Measurements from ENCODE around the gene MT1H.
"Not testable (repeated sequence)": the region's sequence is repeated elsewhere in the genome, so short reads cannot be mapped to it uniquely, and the experiment has no call there.

The MT1H gene

DNA sequence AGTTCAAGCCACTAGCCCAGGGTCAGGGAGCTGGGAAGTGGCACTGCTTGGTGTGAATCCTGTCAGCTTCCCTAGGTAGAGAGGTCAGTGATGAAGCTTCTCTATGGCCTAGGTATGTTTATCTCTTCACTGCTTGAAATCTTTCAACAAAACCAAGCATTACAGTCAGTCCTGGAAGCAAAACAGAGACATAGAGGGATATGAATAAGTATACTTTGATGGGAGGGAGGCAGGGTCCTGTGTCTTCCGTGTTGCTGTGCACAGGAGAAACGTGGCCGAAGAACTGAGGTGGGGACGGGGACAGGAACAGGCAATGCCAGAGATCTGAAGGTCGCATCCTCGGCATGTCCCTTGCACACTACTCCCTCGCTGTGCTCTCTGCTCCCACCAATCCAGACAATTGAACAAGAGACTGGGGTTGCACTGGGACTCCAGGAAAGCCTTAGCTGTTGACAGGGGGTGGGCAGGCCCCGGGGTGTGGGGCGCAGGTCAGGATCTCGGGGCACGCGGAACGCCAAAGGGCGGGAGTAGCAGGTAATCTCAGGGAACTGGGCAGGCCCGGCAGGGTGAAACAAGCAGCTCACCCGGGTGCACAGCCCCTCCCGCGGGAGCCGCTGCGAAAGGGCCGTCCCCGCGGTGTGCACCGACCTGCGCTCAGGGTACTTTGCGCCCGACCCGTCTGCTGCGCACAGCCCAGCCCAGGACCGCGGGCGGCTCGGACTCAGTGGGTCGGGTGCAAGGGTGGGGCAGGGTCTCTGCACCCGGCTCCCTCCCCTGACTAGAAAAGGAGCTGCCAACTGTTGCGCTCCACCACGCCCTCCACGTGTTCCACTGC, at the start of gene MT1H:
Gene MT1H, plus strand, starts transcription at position 810 of the 835 bp plus-strand sequence. CDS start 71 bp downstream, outside the sequence.
- no peak for DNase-seq

DNA sequence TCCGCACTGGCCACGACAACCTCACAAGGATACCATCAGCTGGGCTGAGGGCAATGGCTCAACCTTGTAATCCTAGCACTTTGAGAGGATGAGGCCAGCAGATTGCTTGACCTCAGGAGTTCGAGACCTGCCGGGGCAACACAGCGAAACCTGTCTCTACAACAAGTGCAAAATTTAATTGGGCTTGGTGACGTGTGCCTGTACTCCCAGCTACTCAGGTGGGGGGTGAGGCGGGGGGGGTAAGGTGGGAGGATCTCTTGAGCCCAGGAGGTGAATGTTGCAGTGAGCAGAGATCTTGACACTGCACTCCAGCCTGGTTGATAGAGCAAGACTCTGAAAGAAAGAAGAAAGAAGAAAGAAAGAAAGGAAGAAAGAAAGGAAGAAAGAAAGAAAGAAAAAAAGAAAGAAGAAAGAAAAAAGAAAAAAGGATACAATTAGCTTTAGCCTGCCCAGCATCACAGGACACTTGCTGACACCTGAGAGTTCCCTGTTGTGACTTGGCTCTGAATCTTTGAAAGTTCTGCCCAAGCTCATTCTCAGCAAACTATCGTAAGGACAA, 49.2 kb upstream of the MT1H start:
- DNase-seq = no peak

DNA sequence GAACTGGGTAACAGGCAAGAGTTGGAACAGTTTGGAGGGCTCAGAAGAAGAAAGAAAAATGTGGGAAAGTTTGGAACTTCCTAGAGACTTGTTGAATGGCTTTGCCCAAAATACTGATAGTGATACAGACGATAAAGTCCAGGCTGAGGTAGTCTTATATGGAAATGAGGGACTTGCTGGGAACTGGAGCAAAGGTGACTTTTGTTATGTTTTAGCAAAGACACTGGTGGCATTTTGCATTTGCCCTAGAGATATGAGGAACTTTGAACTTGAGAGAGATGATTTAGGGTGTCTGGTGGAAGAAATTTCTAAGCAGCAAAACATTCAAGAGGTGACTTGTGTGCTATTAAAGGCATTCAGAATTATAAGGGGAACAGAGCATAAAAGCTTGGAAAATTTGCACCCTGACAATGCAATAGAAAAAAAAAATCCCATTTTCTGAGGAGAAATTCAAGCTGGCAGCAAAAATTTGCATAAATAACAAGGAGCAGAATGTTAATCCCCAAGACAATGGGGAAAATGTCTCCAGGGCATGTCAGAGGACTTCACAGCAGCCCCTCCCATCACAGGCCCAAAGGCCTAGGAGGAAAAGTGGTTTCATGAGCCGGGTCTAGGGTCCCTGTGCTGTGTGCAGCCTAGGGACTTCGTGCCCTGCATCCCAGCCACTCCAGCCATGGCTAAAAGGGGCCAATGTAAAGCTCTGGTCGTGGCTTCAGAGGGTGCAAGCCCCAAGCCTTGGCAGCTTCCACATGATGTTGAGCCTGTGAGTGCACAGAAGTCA, 47.8 kb upstream of the MT1H start:
- DNase-seq = not testable (repeated sequence)

DNA sequence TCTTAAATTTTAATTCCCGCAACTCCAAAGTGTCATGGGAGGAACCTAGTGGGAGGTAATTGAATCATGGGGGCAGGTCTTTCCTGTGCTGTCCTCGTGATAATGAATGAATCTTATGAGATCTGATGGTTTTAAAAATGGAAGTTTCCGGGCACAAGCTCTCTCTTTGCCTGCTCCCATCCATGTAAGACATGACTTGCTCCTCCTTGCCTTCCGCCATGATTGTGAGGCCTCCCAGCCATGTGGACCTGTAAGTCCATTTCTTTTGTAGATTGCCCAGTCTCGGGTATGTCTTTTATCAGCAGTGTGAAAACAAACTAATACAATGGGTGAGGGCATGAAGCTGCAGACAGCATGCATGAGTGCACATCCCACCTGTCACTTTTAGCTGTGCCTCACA, 46.4 kb upstream of the MT1H start:
- DNase-seq = not testable (repeated sequence)

DNA sequence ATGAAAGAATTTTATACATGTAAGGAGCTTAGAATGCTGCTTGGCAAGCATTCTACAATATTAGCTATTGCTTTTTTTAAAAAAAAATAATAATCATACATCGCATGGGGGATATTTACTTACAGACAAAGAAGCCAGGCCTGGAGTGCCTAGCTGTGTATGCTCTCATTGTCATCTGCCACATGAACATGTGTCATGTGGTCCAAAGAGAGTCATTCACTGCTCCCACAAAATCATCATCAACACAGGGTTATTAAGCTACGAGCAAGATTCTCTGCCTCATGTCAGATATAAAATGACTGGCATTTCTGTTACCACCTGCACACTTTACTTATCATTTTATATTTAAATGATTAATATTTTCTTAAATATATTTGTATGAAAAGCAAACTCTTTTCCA, 46.0 kb upstream of the MT1H start:
- DNase-seq = no peak

DNA sequence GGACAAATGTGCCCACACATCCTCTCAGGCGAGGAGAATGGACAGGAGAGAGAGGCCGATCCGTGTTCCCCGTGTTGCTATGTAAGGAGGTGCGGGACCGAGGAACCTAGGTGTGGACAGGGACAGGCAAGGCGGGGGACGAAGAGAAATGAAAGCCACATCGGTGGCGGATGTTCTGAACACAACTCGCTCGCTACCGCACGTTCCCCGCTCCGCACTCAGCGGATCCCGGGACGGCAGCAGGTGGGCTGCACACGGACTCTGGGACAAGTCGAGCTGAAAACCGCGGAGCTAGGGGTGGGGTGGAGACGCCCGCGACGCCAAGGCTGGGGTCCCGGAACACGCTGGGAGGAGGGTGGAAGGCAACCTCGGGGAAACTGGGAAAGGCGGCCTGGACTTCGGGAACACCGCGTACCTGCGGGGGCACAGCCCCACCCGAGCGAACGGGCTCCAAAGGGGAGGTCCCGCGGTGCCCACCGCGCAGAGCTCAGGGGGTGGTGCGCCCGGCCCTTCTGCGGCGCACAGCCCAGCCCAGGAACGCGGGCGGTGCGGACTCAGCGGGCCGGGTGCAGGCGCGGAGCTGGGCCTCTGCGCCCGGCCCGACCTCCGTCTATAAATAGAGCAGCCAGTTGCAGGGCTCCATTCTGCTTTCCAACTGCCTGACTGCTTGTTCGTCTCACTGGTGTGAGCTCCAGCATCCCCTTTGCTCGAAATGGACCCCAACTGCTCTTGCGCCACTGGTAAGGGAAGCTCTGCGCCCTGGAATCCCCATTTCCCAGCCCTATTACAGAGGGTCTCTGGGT, 44.3 kb upstream of the MT1H start, which contains the start of gene MT1E:
Gene MT1E, plus strand, starts transcription at position 642 of the 803 bp plus-strand sequence. Its CDS starts 71 bp downstream, at position 713.
- no peak for DNase-seq

DNA sequence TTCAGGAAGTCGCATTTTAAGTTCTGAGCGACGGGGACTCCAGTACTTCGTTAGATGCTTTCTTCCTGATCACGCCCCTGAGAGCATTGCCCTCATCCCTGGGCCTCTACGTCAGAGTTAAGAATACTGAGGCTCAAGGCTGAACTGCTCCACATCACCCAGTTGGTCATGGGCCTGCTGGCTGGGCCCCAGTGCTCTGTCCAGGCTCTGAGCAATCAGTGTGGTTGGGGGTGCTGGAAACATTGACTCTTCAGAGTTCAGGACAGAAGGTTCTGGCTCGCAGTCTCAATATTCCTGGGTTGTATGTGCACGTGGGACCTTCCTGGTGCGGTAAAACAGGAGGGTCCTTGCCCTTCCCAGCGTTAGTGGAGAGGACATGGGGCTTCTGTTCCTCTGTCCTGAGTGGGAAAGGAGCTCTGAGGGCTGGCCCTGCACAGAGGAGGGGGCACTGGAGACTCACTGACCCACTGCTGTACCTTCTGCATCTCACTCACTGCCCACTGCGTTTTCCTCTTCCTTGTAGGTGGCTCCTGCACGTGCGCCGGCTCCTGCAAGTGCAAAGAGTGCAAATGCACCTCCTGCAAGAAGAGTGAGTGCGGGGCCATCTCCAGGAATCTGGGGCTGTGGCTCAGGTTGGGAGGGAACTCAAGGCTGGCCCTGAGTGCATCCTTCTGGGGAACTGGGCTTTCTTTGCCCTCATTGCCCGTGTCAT, 43.5 kb upstream of the MT1H start:
- no peak for DNase-seq

DNA sequence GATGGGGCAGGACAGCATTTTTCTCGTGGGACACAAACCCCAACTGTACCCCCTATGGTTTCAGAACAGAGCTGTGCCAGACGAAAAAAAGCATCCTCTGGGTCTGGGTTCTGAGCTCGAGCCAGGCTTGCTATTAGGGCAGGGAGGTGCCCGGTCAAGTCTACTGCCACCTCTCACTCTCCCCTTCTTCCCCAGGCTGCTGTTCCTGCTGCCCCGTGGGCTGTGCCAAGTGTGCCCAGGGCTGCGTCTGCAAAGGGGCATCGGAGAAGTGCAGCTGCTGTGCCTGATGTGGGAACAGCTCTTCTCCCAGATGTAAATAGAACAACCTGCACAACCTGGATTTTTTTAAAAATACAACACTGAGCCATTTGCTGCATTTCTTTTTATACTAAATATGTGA, 42.9 kb upstream of the MT1H start:
- DNase-seq = no peak

DNA sequence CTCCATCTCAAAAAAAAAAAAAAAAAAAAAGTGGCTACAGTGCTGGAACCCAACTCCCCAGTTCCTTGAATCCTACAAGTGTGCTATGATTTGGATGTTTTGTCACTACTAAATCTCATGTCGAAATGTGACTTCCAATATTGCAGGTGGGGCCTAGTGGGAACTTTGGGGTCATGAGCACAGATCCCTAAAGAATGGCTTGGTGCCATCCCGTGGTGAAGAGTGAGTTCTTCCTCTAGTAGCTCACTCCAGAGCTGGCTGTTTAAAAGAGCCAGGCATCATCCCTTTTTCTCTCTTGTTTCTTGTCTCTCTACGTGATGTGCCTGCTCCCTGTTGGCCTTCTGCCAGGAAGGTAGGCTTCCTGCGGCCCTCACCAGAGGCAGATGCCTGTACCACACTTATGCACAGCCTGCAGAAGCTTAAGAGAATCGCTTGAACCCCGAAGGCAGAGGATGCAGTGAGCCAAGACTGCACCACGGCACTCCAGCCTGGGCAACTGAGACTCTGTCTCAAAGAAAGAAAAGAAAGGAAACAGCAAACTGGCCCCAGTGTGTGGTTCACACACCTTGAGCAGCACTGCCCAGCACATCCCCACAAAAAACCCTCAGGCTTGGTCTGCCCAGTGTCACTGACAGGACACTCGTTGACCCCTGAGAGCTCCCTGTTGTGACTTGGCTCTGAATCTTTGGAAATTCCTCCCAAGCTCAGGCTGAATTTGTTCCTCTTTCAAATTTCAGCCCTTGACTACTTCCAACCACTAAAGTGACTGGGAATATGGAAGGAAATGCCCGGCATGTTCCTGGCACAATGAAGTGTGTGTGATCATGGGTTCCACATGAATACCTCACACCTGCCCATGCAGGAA, 40.9 kb upstream of the MT1H start:
- DNase-seq = no peak

DNA sequence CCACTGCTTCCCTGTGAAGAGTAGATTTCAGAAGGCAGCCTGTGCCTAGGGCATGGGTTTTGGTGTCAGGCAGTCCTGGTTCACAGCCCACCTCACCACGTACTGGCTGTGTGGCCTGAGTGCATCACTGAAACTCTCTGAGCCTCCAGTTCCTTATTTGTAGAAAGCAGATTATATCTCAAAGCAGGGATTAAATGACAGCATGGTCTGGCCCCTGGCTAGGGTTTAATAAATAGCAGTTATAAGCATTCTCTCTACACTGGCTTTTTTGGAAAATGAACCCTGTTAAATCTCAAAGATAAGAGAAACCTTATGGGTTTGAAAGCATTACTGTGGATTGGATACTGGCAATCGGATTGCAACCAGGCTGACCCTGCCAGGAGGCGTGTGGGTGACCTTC, 40.1 kb upstream of the MT1H start:
- DNase-seq = no peak

DNA sequence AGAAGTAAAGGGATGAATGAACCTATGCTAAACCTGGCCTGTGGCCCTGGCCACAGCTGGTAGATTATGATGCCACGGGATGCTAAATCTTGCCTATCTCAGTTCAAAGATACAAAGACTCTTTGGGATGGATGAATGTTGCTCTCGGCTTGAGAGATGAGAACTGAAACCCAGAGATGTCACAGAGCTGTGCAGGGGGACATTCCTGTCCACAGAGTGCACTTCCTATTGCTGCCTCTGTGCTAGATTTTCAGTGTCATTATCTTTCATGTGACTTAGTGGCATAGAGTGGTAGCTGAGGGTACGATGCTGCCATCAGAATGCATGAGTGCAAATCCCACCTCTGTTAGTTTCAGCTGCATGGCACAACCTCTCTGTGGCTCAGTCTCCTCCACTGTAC, 39.5 kb upstream of the MT1H start:
- no peak for DNase-seq

DNA sequence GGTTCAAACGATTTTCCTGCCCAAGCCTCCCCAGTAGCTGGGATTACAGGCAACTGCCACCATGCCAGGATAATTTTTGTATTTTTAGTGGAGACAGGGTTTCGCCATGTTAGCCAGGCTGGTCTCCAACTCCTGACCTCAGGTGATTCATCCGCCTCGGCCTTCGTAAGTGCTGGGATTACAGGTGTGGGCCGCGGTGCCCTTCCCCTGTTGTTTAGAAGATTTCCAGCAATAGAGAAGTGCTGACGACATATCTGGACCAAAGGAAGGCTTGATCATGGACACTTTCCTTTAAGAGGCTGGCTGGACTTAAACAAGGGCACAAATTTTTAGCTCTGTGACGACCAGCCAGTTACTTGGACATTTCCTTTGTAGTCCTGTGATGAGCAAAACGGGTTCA, 38.4 kb upstream of the MT1H start:
- no peak for DNase-seq

DNA sequence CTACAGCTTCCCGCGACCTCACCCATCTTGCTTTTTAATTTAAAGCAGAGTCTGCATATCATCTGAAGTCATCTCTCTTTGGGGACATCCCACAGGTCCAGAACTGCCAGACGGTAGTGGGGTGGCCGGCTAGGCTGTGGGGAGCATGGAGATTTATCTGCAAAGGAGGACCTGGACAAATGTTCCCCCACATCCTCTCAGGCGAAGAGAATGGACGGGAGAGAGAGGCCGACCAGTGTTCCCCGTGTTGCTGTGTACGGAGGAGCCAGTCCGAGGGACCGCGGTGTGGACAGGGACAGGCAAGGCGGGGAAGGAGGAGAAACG, 37.8 kb upstream of the MT1H start:
- DNase-seq = no peak

DNA sequence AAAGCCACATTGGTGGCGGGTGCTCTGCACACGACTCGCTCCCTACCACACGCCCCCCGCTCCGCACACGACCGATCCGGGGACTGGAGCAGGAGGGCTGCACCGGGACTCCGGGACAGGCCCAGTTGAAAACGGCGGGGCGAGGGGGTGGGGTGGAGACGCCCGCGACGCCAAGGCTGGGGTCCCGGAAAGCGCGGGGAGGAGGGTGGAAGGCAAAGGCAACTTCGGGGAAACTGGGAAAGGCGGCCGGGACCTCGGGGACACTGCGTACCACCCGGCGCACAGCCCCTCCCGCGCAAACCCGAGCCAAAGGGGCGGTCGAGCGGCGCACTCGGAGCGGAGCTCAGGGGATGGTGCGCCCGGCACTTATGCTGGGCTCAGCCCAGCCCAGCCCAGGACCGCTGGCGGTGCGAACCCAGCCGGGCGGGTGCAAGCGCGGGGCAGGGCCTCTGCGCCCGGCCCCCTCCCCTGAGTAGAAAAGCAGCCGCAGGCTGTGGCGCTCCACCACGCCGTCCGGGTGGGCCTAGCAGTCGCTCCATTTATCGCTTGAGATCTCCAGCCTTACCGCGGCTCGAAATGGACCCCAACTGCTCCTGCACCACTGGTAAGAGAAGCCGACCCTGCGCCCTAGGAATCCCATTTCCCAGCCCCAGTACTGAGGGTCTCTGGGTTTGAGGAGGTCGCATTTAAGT, 37.3 kb upstream of the MT1H start, which contains the start of gene MT1M:
Gene MT1M, plus strand, starts transcription at position 504 of the 692 bp plus-strand sequence. Its CDS starts 73 bp downstream, at position 577.
- DNase-seq = no peak

DNA sequence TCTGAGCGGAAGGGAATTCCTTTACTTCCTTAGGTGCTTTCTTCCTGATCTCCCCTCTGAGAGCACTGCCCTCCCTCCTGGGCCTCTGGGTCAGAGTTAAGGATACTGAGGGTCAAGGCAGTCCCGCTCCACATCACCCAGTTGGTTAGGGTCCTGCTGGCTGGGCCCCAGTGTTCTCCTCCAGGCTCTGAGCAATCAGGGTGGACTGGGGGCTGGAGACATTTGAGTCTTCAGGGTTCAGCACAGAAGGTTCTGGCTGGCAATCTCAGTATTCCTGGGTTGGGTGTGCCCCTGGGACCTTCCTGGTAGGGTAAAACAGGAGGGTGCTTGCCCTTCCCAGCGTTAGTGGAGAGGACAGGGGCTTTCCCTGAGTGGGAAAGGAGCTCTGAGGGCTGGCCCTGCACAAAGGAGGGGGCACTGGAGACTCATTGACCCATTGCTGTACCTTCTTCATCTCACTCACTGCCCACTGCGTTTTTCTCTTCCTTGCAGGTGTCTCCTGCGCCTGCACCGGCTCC, 36.7 kb upstream of the MT1H start:
- no peak for DNase-seq

DNA sequence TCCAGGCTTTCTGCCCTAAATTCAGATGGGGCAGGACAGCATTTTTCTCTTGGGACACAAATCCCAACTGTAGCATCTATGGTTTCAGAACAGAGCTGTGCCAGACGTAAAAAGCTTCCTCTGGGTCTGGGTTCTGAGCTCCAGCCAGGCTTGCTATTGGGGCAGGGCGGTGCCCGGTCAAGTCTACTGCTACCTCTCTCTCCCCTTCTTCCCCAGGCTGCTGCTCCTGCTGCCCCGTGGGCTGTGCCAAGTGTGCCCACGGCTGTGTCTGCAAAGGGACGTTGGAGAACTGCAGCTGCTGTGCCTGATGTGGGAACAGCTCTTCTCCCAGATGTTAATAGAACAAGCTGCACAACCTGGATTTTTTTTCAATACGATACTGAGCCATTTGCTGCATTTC, 36.1 kb upstream of the MT1H start:
- DNase-seq = no peak

DNA sequence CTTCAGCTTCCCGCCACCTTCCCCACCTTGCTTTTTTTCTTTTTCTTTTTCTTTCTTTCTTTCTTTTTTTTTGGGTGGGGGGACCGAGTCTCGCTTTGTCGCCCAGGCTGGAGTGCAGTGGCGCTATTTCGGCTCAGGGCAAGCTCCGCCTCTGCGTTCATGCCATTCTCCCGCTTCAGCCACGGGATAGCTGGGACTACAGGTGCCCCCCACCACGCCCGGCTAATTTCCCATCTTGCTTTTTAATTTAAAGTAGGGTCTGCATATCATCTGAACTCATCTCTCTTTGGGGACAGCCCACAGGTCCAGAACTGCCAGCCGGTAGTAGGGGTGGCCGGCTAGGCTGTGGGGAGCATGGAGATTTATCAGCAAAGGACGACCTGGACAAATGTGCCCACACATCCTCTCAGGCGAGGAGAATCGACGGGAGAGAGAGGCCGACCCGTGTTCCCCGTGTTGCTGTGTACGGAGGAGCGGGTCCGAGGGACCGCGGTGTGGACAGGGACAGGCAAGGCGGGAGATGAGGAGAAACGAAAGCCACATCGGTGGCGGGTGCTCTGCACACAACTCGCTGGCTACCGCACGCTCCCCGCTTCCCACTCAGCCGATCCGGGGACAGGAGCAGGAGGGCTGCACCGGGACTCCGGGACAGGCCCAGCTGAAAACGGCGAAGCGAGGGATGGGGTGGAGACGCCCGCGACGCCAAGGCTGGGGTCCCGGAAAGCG, 34.7 kb upstream of the MT1H start:
- DNase-seq = no peak

DNA sequence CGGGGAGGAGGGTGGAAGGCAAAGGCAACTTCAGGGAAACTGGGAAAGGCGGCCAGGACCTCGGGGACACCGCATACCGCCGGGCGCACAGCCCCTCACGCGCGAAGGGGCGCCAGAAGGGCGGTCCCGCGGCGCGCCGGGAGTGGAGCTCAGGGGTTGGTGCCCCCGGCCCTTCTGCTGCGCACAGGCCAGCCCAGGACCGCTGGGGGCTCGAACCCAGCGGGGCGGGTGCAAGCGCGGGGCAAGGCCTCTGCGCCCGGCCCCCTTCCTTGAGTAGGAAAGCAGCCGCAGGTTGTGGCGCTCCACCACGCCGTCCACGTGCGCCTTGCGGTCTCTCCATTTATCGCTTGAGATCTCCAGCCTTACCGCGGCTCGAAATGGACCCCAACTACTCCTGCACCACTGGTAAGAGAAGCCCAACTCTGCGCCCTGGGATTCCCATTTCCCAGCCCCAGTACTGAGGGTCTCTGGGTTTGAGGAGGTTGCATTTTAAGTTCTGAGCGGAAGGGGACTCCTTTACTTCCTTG, 34.1 kb upstream of the MT1H start:
- DNase-seq = no peak

Data from CD4-positive, alpha-beta T cell treated with Interleukin-15 for 1 hour (primary cell).